Right cardiac atrium (tissue), 5 donors: ENCODE data around the gene PPP1R3D. TPM values are rescaled to one million over a fixed set of nuclear protein-coding genes. Genes with fewer than 3 reads are reported as not detected.
"Not testable (repeated sequence)": the region's sequence is repeated elsewhere in the genome, so short reads cannot be mapped to it uniquely, and the experiment has no call there.

Source experiments
- ATAC-seq, 2 donors: fragments of 200-7000 bp; cut with Tn5 transposase; one replicate each; pipeline versions ENCODE4 v1.8.0 to v1.9.1; 2020; ENCODE audit warnings: moderate library complexity in 2 of 2, mild to moderate bottlenecking in 1 of 2
- DNase-seq, 3 donors: peaks; one replicate each; pipeline ENCODE4 v3.0.0-alpha.2; 2020
- H3K27ac ChIP-seq: one replicate; pipeline ENCODE4 v1.5.1; 2013; ENCODE audit warnings: mild to moderate bottlenecking, low read length, control low read depth, moderate library complexity
- H3K27me3 ChIP-seq: one replicate; pipeline ENCODE4 v1.6.1; 2013; ENCODE audit not compliant: control insufficient read depth, insufficient read depth
- H3K4me1 ChIP-seq: one replicate; pipeline ENCODE4 v1.6.1; 2013; ENCODE audit warnings: low read length; ENCODE audit not compliant: control insufficient read depth, insufficient read depth
- H3K4me3 ChIP-seq: one replicate; pipeline ENCODE4 v1.5.1; 2013; ENCODE audit warnings: low read length, control low read depth
- H3K9me3 ChIP-seq: one replicate; pipeline ENCODE4 v1.6.1; 2013; ENCODE audit warnings: low read length; ENCODE audit not compliant: control insufficient read depth
- WGBS: extraction: QIAGEN DNeasy Blood & Tissue Kit; methylation state at CpG from one replicate; pipeline ENCODE4 v1.1.7; 2013; 5-methylcytosine and 5-hydroxymethylcytosine counted together
- intact Hi-C, 4 donors: fragments of 100-400 bp; cut with DNase I; formaldehyde crosslinking; loops; one replicate each; pipeline versions ENCODE4 v1.11.0 to v1.14.0; 2022 to 2023
- polyA plus RNA-seq: library from polyadenylated mRNA; stranded (reverse); fragments of 200-250 nt; gene quantifications from one replicate; pipeline ENCODE4 v1.2.3, GENCODE V29; 2013
- total RNA-seq, 4 donors: library from RNA; stranded (reverse); fragmentation: NEBNext Ultra II Directional; extraction: Animal tissue kit (Norgen Biotek cat#: 25700); gene quantifications; one replicate each; pipeline ENCODE4 v1.2.1, GENCODE V29; 2021
- donor health status: healthy with polysubstance abuse.
- donor health status: DM: no; HTN: yes; CAD: no.
- donor health status: DM: no; HTN: no; CAD: no.
- donor health status: DM: no; HTN: yes; CAD: no; lungs with severe emphysema.
- donor health status: DM: yes; HTN: yes; CAD: no.

Gene PPP1R3D
- total and polyA plus RNA-seq, 5 donors: 4.9 to 12.2 (median 8.7) TPM

DNA sequence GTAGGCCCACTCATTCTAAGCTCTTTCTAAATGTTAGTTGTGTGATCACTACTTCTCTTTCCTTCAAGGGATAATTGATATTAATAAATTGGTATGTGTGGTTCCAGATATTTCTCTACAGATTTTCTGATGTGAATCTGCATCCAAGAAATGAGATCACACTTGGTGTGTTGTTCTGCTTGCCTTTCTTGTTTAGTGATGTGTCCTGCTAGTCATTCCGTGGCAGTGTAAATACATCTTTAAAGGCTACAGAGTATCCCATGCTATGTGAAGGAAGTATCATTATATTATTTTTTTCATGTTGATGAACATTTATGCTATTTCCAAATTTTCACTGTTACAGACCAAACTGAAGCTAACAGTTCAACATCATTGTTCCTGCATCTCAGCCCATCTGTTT, 31.3 kb upstream of the PPP1R3D start:
- 92% methylated on average over 1 of the region's 1 CpG for WGBS
- H3K27ac ChIP-seq: no peak overlapping the region
- no peak for DNase-seq
- no peak overlapping the region for H3K4me3 ChIP-seq
- H3K4me1 ChIP-seq: no peaks in the 10 kb centered on the region
- no peaks in the 10 kb centered on the region for H3K27me3 ChIP-seq
- H3K9me3 ChIP-seq: no peaks in the 10 kb centered on the region
- intact Hi-C loops: no loop called here
- no peak for ATAC-seq

DNA sequence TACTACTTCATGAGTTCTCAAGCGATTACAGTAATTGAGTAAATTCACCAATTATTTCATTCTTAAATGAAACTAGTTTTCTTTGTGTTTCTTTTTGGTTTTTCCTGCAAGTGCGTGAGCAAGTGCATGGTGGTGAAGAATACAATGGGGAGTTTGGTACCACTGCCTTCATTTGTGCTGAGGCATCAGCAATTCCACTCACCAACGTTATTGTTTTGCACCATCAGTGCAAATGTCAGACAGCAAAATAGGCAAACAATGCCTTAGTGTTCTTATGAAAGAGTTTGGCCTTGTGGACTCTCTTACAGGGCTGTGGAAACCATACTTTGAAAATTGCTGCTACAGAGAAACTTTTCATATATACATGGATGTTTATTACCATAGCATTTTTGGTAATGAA, 26.3 kb upstream of the PPP1R3D start:
- H3K27ac ChIP-seq: no peak overlapping the region
- no peaks in the 10 kb centered on the region for H3K4me1 ChIP-seq

DNA sequence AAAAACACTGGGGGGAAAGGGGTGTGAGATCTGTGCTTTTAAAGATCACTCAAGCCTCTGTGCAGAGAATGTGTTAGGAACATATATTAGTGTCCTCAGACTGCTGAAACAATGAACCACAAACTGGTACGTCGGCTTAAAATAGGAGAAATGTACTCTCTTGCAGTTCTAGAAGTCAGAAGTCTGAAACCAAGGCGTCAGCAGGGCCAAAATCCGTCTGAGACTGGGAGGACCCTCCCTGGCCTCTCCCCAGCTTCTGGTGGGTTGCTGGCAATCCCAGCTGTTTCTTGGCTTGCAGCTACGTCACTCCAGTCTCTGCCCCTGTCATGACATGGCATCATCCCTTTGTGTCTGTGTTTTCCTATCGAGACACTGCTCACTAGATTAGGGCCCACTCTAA, 22.1 kb upstream of the PPP1R3D start:
- H3K4me3 ChIP-seq: no peak overlapping the region
- no peaks in the 10 kb centered on the region for H3K27me3 ChIP-seq
- WGBS: 81% methylated on average over 6 of the region's 6 CpGs
- H3K4me1 ChIP-seq: no peaks in the 10 kb centered on the region
- no peak for DNase-seq
- intact Hi-C loops: no loop called here
- ATAC-seq: no peak
- no peaks in the 10 kb centered on the region for H3K9me3 ChIP-seq
- H3K27ac ChIP-seq: no peak overlapping the region

More for the DNA sequence above, 26.3 kb upstream of the PPP1R3D start:
- Histone ChIP-seq H3K4me3 (no peak overlapping the region), H3K27me3 (no peaks in the 10 kb centered on the region), H3K9me3 (no peaks in the 10 kb centered on the region)
- no peak for DNase-seq
- 84% methylated on average over 3 of the region's 3 CpGs for WGBS
- intact Hi-C loops: no loop called here
- ATAC-seq: no peak

DNA sequence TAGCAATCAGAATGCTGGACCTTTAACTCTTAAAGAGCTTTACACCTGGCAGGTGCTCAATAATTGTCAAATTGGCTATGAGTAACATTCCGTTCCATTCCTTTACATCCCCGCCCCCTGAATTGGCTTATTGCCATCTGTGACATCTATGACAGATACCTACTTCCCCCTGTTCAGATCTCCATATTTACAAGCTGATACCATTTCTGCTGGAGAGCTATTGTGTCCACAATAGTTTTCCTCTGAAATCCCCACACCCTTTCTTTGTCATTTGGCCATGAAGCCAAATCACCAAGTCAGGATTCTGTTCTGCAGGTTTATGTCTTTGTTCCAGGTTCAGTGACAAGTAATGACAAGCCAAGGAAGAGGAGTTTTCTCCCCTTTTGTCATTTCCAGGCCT, 21.3 kb upstream of the PPP1R3D start:
- Histone ChIP-seq H3K4me3 (no peak overlapping the region), H3K27me3 (no peaks in the 10 kb centered on the region), H3K4me1 (no peaks in the 10 kb centered on the region), H3K9me3 (no peaks in the 10 kb centered on the region), H3K27ac (no peak overlapping the region)
- no peak for DNase-seq
- 76% methylated on average over 2 of the region's 2 CpGs for WGBS
- ATAC-seq: no peak
- intact Hi-C loops: no loop called here

DNA sequence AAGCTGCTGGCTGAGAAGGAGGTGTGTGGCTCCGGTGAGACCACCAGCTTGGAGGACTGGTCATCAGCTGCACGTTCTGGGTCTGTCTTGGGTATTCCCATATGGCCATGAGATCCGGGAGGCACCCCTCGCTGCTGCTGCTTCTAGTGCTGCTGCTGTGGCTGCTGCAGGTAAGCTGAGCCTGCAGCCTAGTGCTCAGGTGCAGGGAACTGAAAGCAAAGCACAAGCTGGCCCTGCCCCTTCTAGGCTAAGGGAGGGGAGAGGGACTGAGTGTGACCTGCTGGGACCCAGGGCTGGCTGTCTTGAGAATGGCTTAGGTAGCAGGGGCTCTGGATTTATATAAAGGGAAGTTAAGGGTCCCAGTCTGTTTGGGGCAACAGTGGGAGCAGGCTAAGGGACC, 18.5 kb upstream of the PPP1R3D start:
- H3K4me3 ChIP-seq: no peak overlapping the region
- no peak overlapping the region for H3K27ac ChIP-seq
- H3K4me1 ChIP-seq: no peaks in the 10 kb centered on the region
- 85% methylated on average over 4 of the region's 4 CpGs for WGBS
- H3K27me3 ChIP-seq: no peaks in the 10 kb centered on the region
- no peak for ATAC-seq
- H3K9me3 ChIP-seq: no peaks in the 10 kb centered on the region
- intact Hi-C loops: no loop called here
- no peak for DNase-seq

DNA sequence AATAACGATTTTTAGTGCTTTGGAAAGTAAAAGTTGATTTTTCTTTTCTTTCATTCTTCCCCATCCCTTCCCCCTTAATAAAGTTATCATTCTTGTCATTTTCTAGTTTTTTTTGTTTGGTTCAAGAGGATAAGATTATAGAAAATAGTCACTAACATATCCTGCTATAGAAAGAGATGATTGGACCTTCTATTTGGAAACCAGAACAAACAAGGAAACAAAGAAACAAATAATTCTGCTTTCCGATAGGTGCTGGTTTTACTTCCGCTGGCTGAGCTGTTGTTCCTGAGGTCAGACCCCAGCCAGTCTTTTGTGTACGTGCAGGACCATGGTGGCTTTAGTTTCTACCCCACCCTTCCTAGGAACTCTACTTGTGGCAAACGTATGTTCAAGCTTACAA, 18.0 kb upstream of the PPP1R3D start, which contains the start of gene CDH26:
Gene CDH26 (plus strand): TSS at position 301 of the 400 bp plus-strand sequence. CDS start 304 bp downstream, outside the sequence.
- H3K4me3 ChIP-seq: no peak within 1 kb of the TSS
- H3K4me1 ChIP-seq: no peaks in the 10 kb centered on the region
- no peak within 1 kb of the TSS for H3K27ac ChIP-seq
- DNase-seq: no peak
- H3K9me3 ChIP-seq: no peaks in the 10 kb centered on the region
- intact Hi-C loops: no loop called here
- ATAC-seq: no peak
- 86% methylated on average over 5 of the region's 5 CpGs for WGBS
- H3K27me3 ChIP-seq: no peaks in the 10 kb centered on the region

DNA sequence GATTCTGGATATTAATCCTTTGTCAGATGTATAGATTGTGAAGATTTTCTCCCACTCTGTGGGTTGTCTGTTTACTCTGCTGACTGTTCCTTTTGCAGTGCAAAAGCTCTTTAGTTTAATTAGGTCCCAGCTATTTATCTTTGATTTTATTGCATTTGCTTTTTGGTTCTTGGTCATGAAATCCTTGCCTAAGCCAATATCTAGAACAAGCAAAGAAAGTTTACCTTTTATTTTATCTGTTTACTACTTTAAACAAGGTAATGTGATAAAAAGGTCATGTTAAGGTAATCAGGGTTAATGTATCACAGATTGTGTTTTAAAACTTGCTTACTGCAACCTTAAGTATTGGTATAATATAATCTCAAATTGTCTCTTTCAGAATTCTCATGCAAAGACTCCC, 17.5 kb upstream of the PPP1R3D start:
- intact Hi-C loops, H3K27me3 ChIP-seq, H3K4me3 ChIP-seq, ATAC-seq, DNase-seq, H3K4me1 ChIP-seq, H3K27ac ChIP-seq, H3K9me3 ChIP-seq: not testable (repeated sequence)

DNA sequence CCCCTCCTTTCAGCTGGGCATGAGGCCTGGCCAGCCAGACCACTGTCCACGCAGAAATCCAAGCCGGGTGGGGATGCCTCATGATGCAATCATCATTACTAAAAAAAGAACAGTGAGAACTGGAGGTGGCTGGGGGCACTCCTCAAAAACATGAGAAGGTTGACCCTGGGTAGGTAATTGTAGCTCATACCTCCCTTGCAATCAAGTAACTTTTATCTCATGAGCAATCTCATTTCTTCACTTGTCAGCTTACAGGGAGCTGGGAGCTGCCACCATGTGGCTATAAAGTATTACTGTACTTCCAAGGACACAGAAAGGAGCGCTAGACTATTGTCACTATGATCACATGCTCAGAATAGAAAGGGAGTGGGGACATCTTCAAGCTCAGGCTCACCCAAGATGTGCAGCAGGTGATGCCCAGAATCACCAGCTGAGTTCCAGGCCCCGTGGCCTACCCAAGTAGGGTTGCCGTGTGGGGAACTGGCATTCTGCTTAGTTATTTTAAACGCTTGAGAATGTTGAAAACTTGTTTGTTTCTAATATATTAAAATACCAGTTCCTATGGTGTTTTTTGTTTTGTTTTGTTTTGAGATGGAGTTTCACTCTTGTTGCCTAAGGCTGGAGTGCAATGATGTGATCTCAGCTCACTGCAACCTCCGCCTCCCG, 15.2 kb upstream of the PPP1R3D start:
- Histone ChIP-seq H3K27ac (no peak overlapping the region), H3K9me3 (no peaks in the 10 kb centered on the region), H3K27me3 (no peaks in the 10 kb centered on the region), H3K4me1 (no peaks in the 10 kb centered on the region), H3K4me3 (no peak overlapping the region)
- WGBS: 74% methylated on average over 8 of the region's 8 CpGs
- ATAC-seq (peak in 1 of 2 donors; percentile 54), DNase-seq (no peak)
- intact Hi-C loops: no loop called here

DNA sequence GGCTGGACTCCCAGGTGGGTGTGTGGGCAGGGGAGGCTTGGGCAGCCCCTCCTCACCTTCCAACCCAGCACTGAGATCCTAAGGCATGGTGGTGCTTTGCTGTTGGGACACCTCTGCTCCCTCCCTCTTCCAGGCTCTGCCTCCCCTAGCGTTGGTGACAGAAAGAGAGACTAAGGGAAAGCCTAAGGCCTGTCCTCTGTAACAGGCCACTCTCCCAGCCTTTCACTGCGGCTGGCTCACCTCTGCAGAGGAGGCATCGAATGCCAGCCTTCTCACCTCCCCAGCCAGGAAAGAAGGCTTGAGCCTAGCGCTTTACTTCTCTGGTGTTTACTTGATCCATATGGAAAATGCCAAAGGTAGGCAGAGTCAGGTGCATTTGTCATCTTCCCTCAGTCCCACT, 14.6 kb upstream of the PPP1R3D start:
- Histone ChIP-seq H3K27me3 (no peaks in the 10 kb centered on the region), H3K4me3 (no peak overlapping the region), H3K4me1 (no peaks in the 10 kb centered on the region), H3K9me3 (no peaks in the 10 kb centered on the region), H3K27ac (no peak overlapping the region)
- DNase-seq: no peak
- intact Hi-C loops: no loop called here
- 84% methylated on average over 4 of the region's 4 CpGs for WGBS
- no peak for ATAC-seq

DNA sequence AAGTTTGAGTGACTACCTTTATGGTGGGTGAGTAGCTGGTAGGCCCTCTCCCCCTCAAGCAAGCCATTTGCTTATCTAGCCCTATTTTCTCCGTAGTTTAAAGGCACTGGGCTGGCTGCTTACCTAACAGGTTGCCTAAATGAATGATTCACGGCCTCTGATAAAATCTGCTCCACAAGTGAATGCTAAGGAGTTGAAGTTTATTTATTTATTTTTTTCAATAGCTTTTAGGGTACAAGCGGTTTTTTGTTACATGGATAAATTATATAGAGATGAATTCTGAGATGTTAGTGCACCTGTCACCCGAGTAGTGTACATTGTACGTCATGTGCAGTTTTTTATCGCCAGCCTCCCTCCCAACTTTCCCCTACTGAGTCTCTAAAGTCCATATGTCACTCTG, 9.8 kb upstream of the PPP1R3D start:
- Histone ChIP-seq H3K9me3 (no peaks in the 10 kb centered on the region), H3K4me1 (no peaks in the 10 kb centered on the region), H3K4me3 (no peak overlapping the region), H3K27me3 (no peaks in the 10 kb centered on the region), H3K27ac (no peak overlapping the region)
- ATAC-seq (no peak), DNase-seq (no peak)
- intact Hi-C loops: no loop called here
- 93% methylated on average over 6 of the region's 6 CpGs for WGBS

DNA sequence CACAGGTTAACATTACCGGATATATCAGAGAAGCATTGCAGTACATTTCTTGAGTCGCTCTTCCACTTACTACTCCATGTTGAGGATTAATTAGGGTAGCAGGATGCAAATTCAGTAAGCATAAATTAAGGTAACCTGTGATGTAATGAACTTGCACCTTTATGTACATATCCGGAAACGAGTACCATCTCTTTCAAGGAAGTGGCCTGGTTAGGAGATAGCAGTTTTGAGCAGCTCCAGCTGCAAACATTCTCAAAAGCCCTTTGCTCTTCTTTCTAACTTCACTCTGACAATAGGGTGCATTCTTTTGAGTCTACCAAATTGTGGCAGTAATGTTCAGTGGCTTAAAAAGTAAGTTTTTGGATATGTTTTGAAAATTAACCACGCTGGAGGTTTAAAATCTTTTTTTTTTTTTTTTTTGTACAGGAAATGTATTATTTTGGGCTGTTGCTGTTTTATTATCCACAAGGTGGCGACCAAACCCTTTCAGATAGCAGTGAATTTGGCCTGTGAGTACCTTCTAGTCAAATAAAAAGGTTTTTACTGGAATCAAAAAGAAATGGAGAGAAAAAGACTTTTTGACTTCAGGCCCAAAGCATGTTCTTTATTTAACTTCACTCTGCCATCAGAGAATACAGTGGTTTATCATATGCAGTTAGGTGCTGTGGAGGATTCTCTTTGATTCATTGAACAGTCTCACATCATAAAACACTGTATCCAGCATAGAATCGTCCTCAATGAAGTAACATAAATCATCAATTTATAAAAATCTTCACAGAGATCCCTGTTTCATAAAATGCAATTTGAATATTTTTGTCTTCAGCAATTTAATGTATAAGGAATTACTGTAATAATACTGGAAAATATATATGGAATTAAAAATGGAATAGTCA, 9.0 kb upstream of the PPP1R3D start:
- 38% methylated on average over 7 of the region's 7 CpGs for WGBS
- intact Hi-C loops: no loop called here
- no peak overlapping the region for H3K4me3 ChIP-seq
- H3K27ac ChIP-seq: no peak overlapping the region
- H3K4me1 ChIP-seq: no peaks in the 10 kb centered on the region
- H3K27me3 ChIP-seq: no peaks in the 10 kb centered on the region
- ATAC-seq: no peak
- no peak for DNase-seq
- H3K9me3 ChIP-seq: no peaks in the 10 kb centered on the region
